ENCODE results near the gene HARBI1. TPM values are rescaled to one million over a fixed set of nuclear protein-coding genes. Genes with fewer than 3 reads are reported as not detected.

HARBI1 gene
- total and polyA plus RNA-seq, 2 of the 4 experiments (the other 2 are of a cell fraction): 2.7 to 5.2 TPM

- Histone ChIP-seq H3K56ac (ENCODE audit: extremely low read depth, insufficient read depth, low read length) (no peak overlapping the region), H3K14ac (replicated peaks; ENCODE audit: low read depth, low read length) (no peak overlapping the region), H3K23ac (ENCODE audit: low read depth, low read length) (no peak overlapping the region), H3K4me3 (ENCODE audit: insufficient read depth, low read depth, low read length) (no peak overlapping the region), H4K20me1 (ENCODE audit: insufficient read depth, low read length) (no peaks in the 10 kb centered on the region), H3K79me1 (ENCODE audit: low read depth in 1 of 2, low read length in 2 of 2) (peaks cover 29 to 46% of the 10 kb centered on the region in 2 experiments), H2BK120ac (ENCODE audit: low read depth, low read length) (no peak overlapping the region), H3K18ac (ENCODE audit: low read depth, low read length) (no peak overlapping the region), H2AFZ (replicated peaks; ENCODE audit: low read length, poor library complexity) (no peak overlapping the region), H3K27me3 (ENCODE audit: control insufficient read depth, insufficient read depth, low read length) (no peaks in the 10 kb centered on the region), H3K36me3 (ENCODE audit: control insufficient read depth, insufficient read depth, low read length) (peaks cover 7% of the 10 kb centered on the region), H4K91ac (ENCODE audit: insufficient read depth, low read depth, low read length) (no peak overlapping the region), H3K4me2 (ENCODE audit: low read depth, low read length) (no peak overlapping the region), H4K5ac (ENCODE audit: low read depth, low read length) (no peak overlapping the region), H3K4ac (ENCODE audit: low read depth, low read length) (no peak overlapping the region), H2BK15ac (ENCODE audit: low read depth, low read length) (no peak overlapping the region), H3K27ac (ENCODE audit: insufficient read depth, low read length) (no peak overlapping the region), H3K9me1 (ENCODE audit: insufficient read depth, low read length) (no peaks in the 10 kb centered on the region), H2BK5ac (ENCODE audit: low read depth, low read length, poor library complexity, severe bottlenecking) (no peak overlapping the region), H2AK9ac (replicated peaks; ENCODE audit: low read depth, low read length, poor library complexity) (no peak overlapping the region), H4K8ac (ENCODE audit: low read depth in 2 of 2, low read length in 2 of 2) (no peak overlapping the region), H2BK20ac (ENCODE audit: low read depth, low read length) (no peak overlapping the region), H3K9me3 (ENCODE audit: control insufficient read depth, insufficient read depth, low read length) (peaks cover 2% of the 10 kb centered on the region; the same call in 1 of the 2 replicates), H3K9ac (ENCODE audit: low read depth, low read length) (no peak overlapping the region), H2AK5ac (ENCODE audit: low read depth, low read length) (no peak overlapping the region), H3K4me1 (ENCODE audit: control insufficient read depth, insufficient read depth, low read length) (peaks cover 3% of the 10 kb centered on the region)
- in situ Hi-C loops (cut with MboI; ENCODE audit: low sequenced_read_pairs): no loop called here
- ChIA-PET CTCF (no interaction called here), POLR2A (ENCODE audit: unreplicated experiment) (no interaction called here)
- intact Hi-C loops (cut with micrococcal nuclease): no loop called here
- DNase-seq (no peak), ATAC-seq (ENCODE audit: low read depth) (no peak)
- 100% methylated on average over 1 of the region's 7 CpGs; no CpG with 5 or more reads in 1 of the 2 experiments for WGBS, 2 experiments (ENCODE audit: extremely low coverage in 2 of 2, insufficient read length in 1 of 2)
- dilution Hi-C loops (cut with HindIII; ENCODE audit: low sequenced_read_pairs, unreplicated experiment): no loop called here
- no peak for TF ChIP-seq POLR2A (IDR thresholded peaks at IDR 0.05; ENCODE audit: low read depth, low read length)
- no peak for TF ChIP-seq NFE2L2 (IDR thresholded peaks at IDR 0.05; ENCODE audit: low read depth, low read length)
- TF ChIP-seq CEBPB (IDR thresholded peaks at IDR 0.05; ENCODE audit: low read depth, low read length): no peak
- no peak for TF ChIP-seq SMC3 (IDR thresholded peaks at IDR 0.05; ENCODE audit: low read depth, low read length)
- TF ChIP-seq BHLHE40 (IDR thresholded peaks at IDR 0.05; ENCODE audit: low read depth, low read length): no peak
- no peak for TF ChIP-seq RCOR1 (IDR thresholded peaks at IDR 0.05; ENCODE audit: insufficient replicate concordance, low read length)
- TF ChIP-seq CHD1 (IDR thresholded peaks at IDR 0.05; ENCODE audit: low read depth, low read length): no peak
- no peak for TF ChIP-seq RFX5 (IDR thresholded peaks at IDR 0.05; ENCODE audit: low read depth, low read length)
- no peak for TF ChIP-seq ELK1 (IDR thresholded peaks at IDR 0.05; ENCODE audit: borderline replicate concordance, low read depth, low read length)
- no peak for TF ChIP-seq MAFK (IDR thresholded peaks at IDR 0.05; ENCODE audit: low read depth, low read length)
- no peak for TF ChIP-seq CTCF (conservative IDR thresholded peaks at IDR 0.05; ENCODE audit: low read depth, low read length)
- no peak for TF ChIP-seq RAD21 (IDR thresholded peaks at IDR 0.05; ENCODE audit: low read length)
- TF ChIP-seq FOS (IDR thresholded peaks at IDR 0.05; ENCODE audit: low read depth, low read length): no peak
- no peak for TF ChIP-seq MAZ (IDR thresholded peaks at IDR 0.05; ENCODE audit: borderline replicate concordance, low read depth, low read length)
- no peak for TF ChIP-seq MXI1 (IDR thresholded peaks at IDR 0.05; ENCODE audit: borderline replicate concordance, low read depth, low read length)
- no TSS peak for BruUV-seq (replicated peaks)
Measured at GRCh38 chr11:46639197-46639839, 22.3 kb upstream of the HARBI1 start.

All from IMR-90 (cell line).